LNCAP (cell line): Measurements from ENCODE around the gene EXOG.
A peak's percentile ranks its signal among the peaks of the same experiment; 100 is the strongest.

Experiments
- CTCF ChIP-seq: fragments of 450-650 bp; IDR thresholded peaks from 2 replicates; pipeline ENCODE4 v1.5.1; 2017; ENCODE audit warnings: mild to moderate bottlenecking

Gene EXOG

GRCh38 chr3:38519651-38520050 is 23.5 kb downstream of the EXOG start:
- no peak for TF ChIP-seq CTCF

GRCh38 chr3:38521391-38521987 is 25.3 kb downstream of the EXOG start:
- peak; percentile 89 for TF ChIP-seq CTCF

GRCh38 chr3:38522002-38522401 is 25.9 kb downstream of the EXOG start:
- TF ChIP-seq CTCF = no peak

GRCh38 chr3:38524141-38524739 is 28.1 kb downstream of the EXOG start:
- TF ChIP-seq CTCF = no peak

- TF ChIP-seq CTCF = no peak
These were observed 30.7 kb downstream of the EXOG start for GRCh38 chr3:38526792-38527191.

- no peak for TF ChIP-seq CTCF
These were observed 32.3 kb downstream of the EXOG start for GRCh38 chr3:38528457-38528856.

- no peak for TF ChIP-seq CTCF
These were observed 36.4 kb downstream of the EXOG start for GRCh38 chr3:38532529-38532928.
